SU-DHL-6 (cell line): ENCODE results near the gene IPCEF1.

Experiments
- EZH2phosphoT487 ChIP-seq: fragments of 200-600 bp; sonication (generic), shearing (Covaris generic); conservative IDR thresholded peaks from 2 replicates; pipeline ENCODE4 v1.6.1; 2018; ENCODE audit warnings: mild to moderate bottlenecking, antibody characterized with exemption, low read length, moderate library complexity, mixed read lengths
- TF ChIP-seq, protein P1 (sequence below): fragments of 200-600 bp; sonication (generic); IDR thresholded peaks from one replicate; pipeline ENCODE4 v1.5.1; 2017; ENCODE audit warnings: antibody characterized with exemption, mild to moderate bottlenecking, low read length, moderate library complexity; ENCODE audit not compliant: insufficient read depth, poor library complexity, severe bottlenecking

DNA sequence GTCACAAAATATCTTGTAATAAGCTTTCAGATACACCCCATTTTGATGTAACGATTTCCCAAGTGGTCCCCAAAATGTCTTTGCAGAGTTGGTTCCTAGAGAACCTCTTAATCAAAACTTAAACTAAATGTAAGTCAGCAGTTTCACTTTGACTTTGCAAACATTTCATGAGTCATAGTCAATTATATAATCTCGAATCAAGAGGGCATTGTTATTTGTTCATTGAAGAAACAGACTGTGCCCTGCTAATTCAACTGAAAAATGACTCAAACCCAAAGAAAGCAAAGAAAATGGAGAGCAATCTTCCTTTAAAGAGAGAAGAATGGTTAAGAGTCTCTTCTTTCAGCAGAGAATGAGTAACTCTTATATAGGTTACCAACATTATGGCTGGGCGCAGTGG lies 58.3 kb downstream of the IPCEF1 start:
- TF ChIP-seq, protein P1, sequence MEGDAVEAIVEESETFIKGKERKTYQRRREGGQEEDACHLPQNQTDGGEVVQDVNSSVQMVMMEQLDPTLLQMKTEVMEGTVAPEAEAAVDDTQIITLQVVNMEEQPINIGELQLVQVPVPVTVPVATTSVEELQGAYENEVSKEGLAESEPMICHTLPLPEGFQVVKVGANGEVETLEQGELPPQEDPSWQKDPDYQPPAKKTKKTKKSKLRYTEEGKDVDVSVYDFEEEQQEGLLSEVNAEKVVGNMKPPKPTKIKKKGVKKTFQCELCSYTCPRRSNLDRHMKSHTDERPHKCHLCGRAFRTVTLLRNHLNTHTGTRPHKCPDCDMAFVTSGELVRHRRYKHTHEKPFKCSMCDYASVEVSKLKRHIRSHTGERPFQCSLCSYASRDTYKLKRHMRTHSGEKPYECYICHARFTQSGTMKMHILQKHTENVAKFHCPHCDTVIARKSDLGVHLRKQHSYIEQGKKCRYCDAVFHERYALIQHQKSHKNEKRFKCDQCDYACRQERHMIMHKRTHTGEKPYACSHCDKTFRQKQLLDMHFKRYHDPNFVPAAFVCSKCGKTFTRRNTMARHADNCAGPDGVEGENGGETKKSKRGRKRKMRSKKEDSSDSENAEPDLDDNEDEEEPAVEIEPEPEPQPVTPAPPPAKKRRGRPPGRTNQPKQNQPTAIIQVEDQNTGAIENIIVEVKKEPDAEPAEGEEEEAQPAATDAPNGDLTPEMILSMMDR: no peak
- TF ChIP-seq EZH2phosphoT487: no peak
